Fibroblast of skin of scalp (primary cell): ENCODE measurements around the gene PDYN.

ENCODE experiments used
- DNase-seq: peaks from one replicate; pipeline ENCODE4 v3.0.0-alpha.2; 2013

Gene PDYN

GRCh38 chr20:1933465-1933870, 60.4 kb downstream of the PDYN start:
- peak; percentile 82 for DNase-seq

GRCh38 chr20:1932971-1933370, 60.9 kb downstream of the PDYN start:
- DNase-seq: no peak

GRCh38 chr20:1931830-1932229, 62.0 kb downstream of the PDYN start:
- no peak for DNase-seq

- no peak for DNase-seq
Observed at GRCh38 chr20:1930165-1930564, 63.7 kb downstream of the PDYN start.

- no peak for DNase-seq
Observed at GRCh38 chr20:1929460-1929859, 64.4 kb downstream of the PDYN start.

GRCh38 chr20:1928782-1929181, 65.1 kb downstream of the PDYN start:
- no peak for DNase-seq
